ENCODE measurements around the gene WNT9B. TPM values are rescaled to one million over a fixed set of nuclear protein-coding genes. Genes with fewer than 3 reads are reported as not detected.
A peak's percentile ranks its signal among the peaks of the same experiment; 100 is the strongest.

WNT9B gene
- total and polyA plus RNA-seq, 2 of the 13 experiments (the other 11 are each of a cell fraction or from before 2014, with no cell fraction given) = not detected

GRCh38 chr17:46895171-46895570, 43.8 kb downstream of the WNT9B start (continued):
- no peak for TF ChIP-seq RARG (CRISPR knock-in tag; IDR thresholded peaks at IDR 0.05; ENCODE audit: low read depth)
- no peak for TF ChIP-seq NFIB (CRISPR knock-in tag; IDR thresholded peaks at IDR 0.05; ENCODE audit: borderline replicate concordance)
- no peak for TF ChIP-seq ZNF891 (CRISPR knock-in tag; IDR thresholded peaks at IDR 0.05)
- no peak for TF ChIP-seq ARHGAP35 (CRISPR knock-in tag; IDR thresholded peaks at IDR 0.05; ENCODE audit: borderline replicate concordance)
- TF ChIP-seq ZNF792 (CRISPR knock-in tag; IDR thresholded peaks at IDR 0.05) = no peak
- TF ChIP-seq ZNF543 (CRISPR knock-in tag; IDR thresholded peaks at IDR 0.05) = no peak
- no peak for TF ChIP-seq ZBTB34 (CRISPR knock-in tag; IDR thresholded peaks at IDR 0.05)
- 0 out of 2 replicates have a peak, but pooled peaks have one; percentile 49 for TF ChIP-seq ZNF30 (CRISPR knock-in tag; IDR thresholded peaks at IDR 0.05)
- TF ChIP-seq ZFP62 (CRISPR knock-in tag; IDR thresholded peaks at IDR 0.05) = no peak

GRCh38 chr17:46896991-46897390, 45.6 kb downstream of the WNT9B start:
- peaks cover 3 to 40% of the 10 kb centered on the region in 2 experiments; a peak in 4 of 5 replicates for H3K27me3 ChIP-seq (ENCODE audit: control insufficient read depth in 1 of 2, insufficient read depth in 2 of 2, low read length in 2 of 2)
- no peak overlapping the region for H3K4me3 ChIP-seq (replicated peaks in 1 of 3; ENCODE audit: insufficient read depth in 1 of 3, low read depth in 2 of 3, low read length in 3 of 3)
- intact Hi-C loops (cut with micrococcal nuclease; ENCODE audit: unreplicated experiment) = no loop called here
- ChIA-PET CTCF (ENCODE audit: low intra/inter-chr PET ratio, low total read pairs) (no interaction called here), POLR2A (no interaction called here)
- no peaks in the 10 kb centered on the region for H3K79me2 ChIP-seq (ENCODE audit: insufficient read depth, low read length)
- no peak overlapping the region for H2AFZ ChIP-seq (ENCODE audit: low read length)
- in situ Hi-C loops (cut with HindIII; ENCODE audit: extremely low pct_ligation_motif_present, low pct_unique_long_range_greater_than_20kb) = no loop called here
- no TSS peak for BruUV-seq (replicated peaks)
- DNase-seq (ENCODE audit: low spot score) (no peak), ATAC-seq (no peak), FAIRE-seq (no peak)
- no peak overlapping the region for H3K9ac ChIP-seq (ENCODE audit: insufficient read depth, low read depth, low read length)
- no peaks in the 10 kb centered on the region for H3K36me3 ChIP-seq (replicated peaks in 1 of 2; ENCODE audit: control insufficient read depth in 1 of 2, insufficient read depth in 2 of 2, low read length in 2 of 2)
- H3K27ac ChIP-seq (ENCODE audit: extremely low read length, insufficient read depth, low read length) = no peak overlapping the region
- peaks cover 22% of the 10 kb centered on the region for H3K4me1 ChIP-seq (ENCODE audit: insufficient read depth, low read length)
- no peaks in the 10 kb centered on the region; the same call in 1 of the 2 replicates for H4K20me1 ChIP-seq (ENCODE audit: insufficient read depth, low read length)
- H3K4me2 ChIP-seq (ENCODE audit: low read depth, low read length) = no peak overlapping the region
- WGBS (ENCODE audit: low lambda C conversion rate) = 41% methylated on average over 6 of the region's 9 CpGs
- H3K9me3 ChIP-seq (ENCODE audit: low read length) = no peaks in the 10 kb centered on the region
- TF ChIP-seq RERE (CRISPR knock-in tag; IDR thresholded peaks at IDR 0.05; ENCODE audit: low read depth) (no peak), SKI (IDR thresholded peaks at IDR 0.05; ENCODE audit: partially characterized antibody) (no peak), UBTF (CRISPR knock-in tag; IDR thresholded peaks at IDR 0.05) (no peak), ZFP36 (IDR thresholded peaks at IDR 0.05; ENCODE audit: borderline replicate concordance, low read depth, low read length, partially characterized antibody) (no peak), ZMAT3 (CRISPR knock-in tag; conservative IDR thresholded peaks at IDR 0.05) (no peak), ETV5 (CRISPR knock-in tag; IDR thresholded peaks at IDR 0.05; ENCODE audit: borderline replicate concordance) (no peak), LCORL (IDR thresholded peaks at IDR 0.05) (no peak), LCORL (CRISPR knock-in tag; IDR thresholded peaks at IDR 0.05) (no peak)
